ENCODE measurements around the gene BCAM.
A peak's percentile ranks its signal among the peaks of the same experiment; 100 is the strongest.
"Not testable (repeated sequence)": the region's sequence is repeated elsewhere in the genome, so short reads cannot be mapped to it uniquely, and the experiment has no call there.

The BCAM gene, protein sequence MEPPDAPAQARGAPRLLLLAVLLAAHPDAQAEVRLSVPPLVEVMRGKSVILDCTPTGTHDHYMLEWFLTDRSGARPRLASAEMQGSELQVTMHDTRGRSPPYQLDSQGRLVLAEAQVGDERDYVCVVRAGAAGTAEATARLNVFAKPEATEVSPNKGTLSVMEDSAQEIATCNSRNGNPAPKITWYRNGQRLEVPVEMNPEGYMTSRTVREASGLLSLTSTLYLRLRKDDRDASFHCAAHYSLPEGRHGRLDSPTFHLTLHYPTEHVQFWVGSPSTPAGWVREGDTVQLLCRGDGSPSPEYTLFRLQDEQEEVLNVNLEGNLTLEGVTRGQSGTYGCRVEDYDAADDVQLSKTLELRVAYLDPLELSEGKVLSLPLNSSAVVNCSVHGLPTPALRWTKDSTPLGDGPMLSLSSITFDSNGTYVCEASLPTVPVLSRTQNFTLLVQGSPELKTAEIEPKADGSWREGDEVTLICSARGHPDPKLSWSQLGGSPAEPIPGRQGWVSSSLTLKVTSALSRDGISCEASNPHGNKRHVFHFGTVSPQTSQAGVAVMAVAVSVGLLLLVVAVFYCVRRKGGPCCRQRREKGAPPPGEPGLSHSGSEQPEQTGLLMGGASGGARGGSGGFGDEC

DNA sequence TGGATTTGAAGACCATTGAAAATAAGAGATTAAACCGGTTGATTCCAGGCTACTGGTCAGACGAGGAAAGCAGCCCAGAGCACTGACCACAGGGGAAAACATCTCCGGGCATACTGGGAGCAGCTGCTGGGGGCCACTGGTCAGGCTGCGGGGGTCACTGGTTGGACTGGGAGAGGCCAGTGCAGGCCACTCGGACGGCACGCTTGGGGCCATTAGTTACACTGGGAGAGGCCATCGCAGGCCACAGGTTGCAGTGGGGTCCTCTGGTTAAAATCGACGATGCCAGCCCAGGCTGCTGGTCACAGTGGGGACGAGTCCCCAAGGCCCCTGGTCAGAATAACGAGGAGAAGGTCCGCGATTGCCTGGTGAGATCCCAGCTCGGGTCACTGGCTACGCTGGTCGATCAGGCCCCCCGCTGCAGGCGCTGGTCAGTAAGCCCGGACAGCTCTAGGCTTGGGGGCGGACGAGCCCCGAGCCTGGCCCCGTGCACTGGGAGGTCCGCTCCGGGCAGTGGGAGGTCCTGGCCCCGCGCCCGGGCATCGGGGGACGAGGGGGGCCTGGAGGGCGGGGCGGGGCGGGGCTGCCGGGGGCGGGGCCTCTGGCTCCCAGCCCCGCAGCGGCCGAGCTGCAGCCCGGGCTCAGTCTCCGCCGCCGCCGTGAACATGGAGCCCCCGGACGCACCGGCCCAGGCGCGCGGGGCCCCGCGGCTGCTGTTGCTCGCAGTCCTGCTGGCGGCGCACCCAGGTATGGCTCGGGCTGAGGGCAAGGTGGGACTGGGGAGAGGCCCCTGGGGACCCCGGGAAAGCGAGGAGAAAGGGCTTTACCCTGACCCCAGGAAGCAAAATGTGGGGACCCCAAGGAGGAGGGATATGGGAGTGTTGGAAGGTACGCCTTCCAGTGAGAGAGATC lies at the start of gene BCAM:
BCAM (plus strand) TSS at position 641 of the 909 bp plus-strand sequence; CDS start at position 663, 22 bp downstream.
- H3K27ac Mint-ChIP-seq: no peak within 1 kb of the TSS
- no peak within 1 kb of the TSS for H3K4me3 Mint-ChIP-seq
- H3K36me3 Mint-ChIP-seq (ENCODE audit: low read depth): no peaks in the 10 kb centered on the region
- peaks cover 5% of the 10 kb centered on the region for H3K4me1 Mint-ChIP-seq (ENCODE audit: low read depth)
- peaks cover 34% of the 10 kb centered on the region for H3K27me3 Mint-ChIP-seq
- peak; percentile 37 for DNase-seq
- H3K9me3 Mint-ChIP-seq: no peaks in the 10 kb centered on the region

GRCh38 chr19:44762038-44762437 lies 46.9 kb upstream of the BCAM start:
- H3K4me3 Mint-ChIP-seq: no peak overlapping the region
- H3K4me1 Mint-ChIP-seq (ENCODE audit: low read depth): peaks cover 50% of the 10 kb centered on the region
- no peaks in the 10 kb centered on the region for H3K9me3 Mint-ChIP-seq
- no peaks in the 10 kb centered on the region for H3K27me3 Mint-ChIP-seq
- H3K36me3 Mint-ChIP-seq (ENCODE audit: low read depth): peaks cover 40% of the 10 kb centered on the region
- H3K27ac Mint-ChIP-seq: peak overlapping the region; percentile 61
- no peak for DNase-seq

GRCh38 chr19:44765033-44765948 lies 43.6 kb upstream of the BCAM start:
- peaks cover 14% of the 10 kb centered on the region for H3K36me3 Mint-ChIP-seq (ENCODE audit: low read depth)
- no peak overlapping the region for H3K4me3 Mint-ChIP-seq
- peaks cover 58% of the 10 kb centered on the region for H3K4me1 Mint-ChIP-seq (ENCODE audit: low read depth)
- DNase-seq: no peak
- H3K27ac Mint-ChIP-seq: no peak overlapping the region
- H3K9me3 Mint-ChIP-seq: no peaks in the 10 kb centered on the region
- H3K27me3 Mint-ChIP-seq: no peaks in the 10 kb centered on the region

GRCh38 chr19:44765949-44766335 lies 43.0 kb upstream of the BCAM start:
- peaks cover 7% of the 10 kb centered on the region for H3K36me3 Mint-ChIP-seq (ENCODE audit: low read depth)
- H3K4me3 Mint-ChIP-seq: no peak overlapping the region
- H3K4me1 Mint-ChIP-seq (ENCODE audit: low read depth): peaks cover 58% of the 10 kb centered on the region
- H3K27ac Mint-ChIP-seq: no peak overlapping the region
- no peaks in the 10 kb centered on the region for H3K9me3 Mint-ChIP-seq
- no peaks in the 10 kb centered on the region for H3K27me3 Mint-ChIP-seq
- DNase-seq: no peak

DNA sequence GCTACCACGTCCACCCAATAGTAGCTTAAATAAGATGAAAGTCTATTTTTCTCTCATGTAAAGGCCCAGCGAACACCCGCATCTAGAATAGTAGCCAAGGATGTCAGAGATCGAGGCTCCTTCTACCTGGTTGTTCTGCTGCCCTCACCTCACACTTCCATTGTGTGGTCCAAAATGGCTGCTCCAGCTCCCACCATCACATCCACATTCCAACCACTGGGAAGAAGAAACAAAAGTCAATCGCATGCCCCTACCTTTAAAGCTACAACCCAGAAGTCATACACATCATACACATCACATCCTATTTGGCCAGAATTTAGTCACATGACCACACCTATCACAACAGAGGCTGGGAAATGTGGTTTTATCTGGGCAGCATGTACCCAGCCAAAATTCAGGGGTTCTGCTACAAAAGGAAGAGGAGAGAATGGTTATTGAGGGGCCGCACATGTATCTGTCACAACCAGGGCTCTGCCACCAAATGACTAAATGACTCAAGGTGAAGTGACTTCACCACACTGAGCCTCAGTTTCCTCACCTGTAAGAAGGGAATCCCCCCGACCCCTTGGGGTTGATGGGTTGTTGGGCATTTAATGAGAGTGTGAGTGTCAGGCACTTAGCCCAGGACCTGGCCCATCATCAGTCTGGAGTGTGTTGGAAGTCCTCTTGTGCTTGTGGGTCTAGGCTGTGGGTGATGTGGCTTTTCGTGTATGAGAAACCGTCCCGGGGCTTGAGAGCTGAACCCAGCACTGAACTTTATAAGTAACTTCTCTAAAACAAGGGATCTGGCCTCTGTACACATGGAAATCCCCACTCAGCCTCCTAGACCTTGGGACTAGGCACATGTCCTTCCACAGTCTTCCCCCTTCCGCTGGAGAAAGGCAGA lies 41.4 kb upstream of the BCAM start:
- no peak overlapping the region for H3K4me3 Mint-ChIP-seq
- H3K9me3 Mint-ChIP-seq: no peaks in the 10 kb centered on the region
- no peak for DNase-seq
- no peaks in the 10 kb centered on the region for H3K36me3 Mint-ChIP-seq (ENCODE audit: low read depth)
- H3K4me1 Mint-ChIP-seq (ENCODE audit: low read depth): peaks cover 52% of the 10 kb centered on the region
- H3K27me3 Mint-ChIP-seq: no peaks in the 10 kb centered on the region
- H3K27ac Mint-ChIP-seq: peak overlapping the region; percentile 4

- H3K9me3 Mint-ChIP-seq: no peaks in the 10 kb centered on the region
- no peaks in the 10 kb centered on the region for H3K36me3 Mint-ChIP-seq (ENCODE audit: low read depth)
- H3K4me1 Mint-ChIP-seq (ENCODE audit: low read depth): peaks cover 34% of the 10 kb centered on the region
- no peaks in the 10 kb centered on the region for H3K27me3 Mint-ChIP-seq
- peak; percentile 99 for DNase-seq
- H3K4me3 Mint-ChIP-seq: peak overlapping the region; percentile 59
- H3K27ac Mint-ChIP-seq: peak overlapping the region; percentile 87
These were observed 38.2 kb upstream of the BCAM start for GRCh38 chr19:44770550-44771257.

DNA sequence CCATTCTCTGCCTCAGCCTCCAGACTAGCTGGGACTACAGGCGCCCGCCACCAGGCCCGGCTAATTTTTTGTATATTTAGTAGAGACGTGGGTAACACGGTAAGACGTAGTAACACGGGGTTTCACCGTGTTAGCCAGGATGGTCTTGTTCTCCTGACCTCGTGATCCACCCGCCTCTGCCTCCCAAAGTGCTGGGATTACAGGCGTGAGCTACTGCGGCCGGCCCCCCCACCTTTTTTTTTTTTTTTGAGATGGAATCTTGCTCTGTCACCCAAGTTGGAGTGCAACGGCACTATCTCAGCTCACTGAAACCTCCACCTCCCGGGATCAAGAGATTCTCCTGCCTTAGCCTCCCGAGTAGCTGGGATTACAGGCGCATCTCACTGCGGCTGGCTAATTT lies 36.8 kb upstream of the BCAM start:
- H3K36me3 Mint-ChIP-seq (ENCODE audit: low read depth); H3K9me3 Mint-ChIP-seq; DNase-seq; H3K4me3 Mint-ChIP-seq; H3K27me3 Mint-ChIP-seq; H3K27ac Mint-ChIP-seq: not testable (repeated sequence)
- peaks cover 34% of the 10 kb centered on the region for H3K4me1 Mint-ChIP-seq (ENCODE audit: low read depth)

- Mint-ChIP-seq H3K4me3 (no peak overlapping the region), H3K9me3 (no peaks in the 10 kb centered on the region), H3K27ac (no peak overlapping the region), H3K27me3 (no peaks in the 10 kb centered on the region), H3K4me1 (ENCODE audit: low read depth) (peaks cover 26% of the 10 kb centered on the region), H3K36me3 (ENCODE audit: low read depth) (no peaks in the 10 kb centered on the region)
- DNase-seq: no peak
These were observed 35.9 kb upstream of the BCAM start for GRCh38 chr19:44772959-44773358.

GRCh38 chr19:44775676-44776240 lies 33.1 kb upstream of the BCAM start:
- H3K4me1 Mint-ChIP-seq (ENCODE audit: low read depth): peaks cover 3% of the 10 kb centered on the region
- H3K27me3 Mint-ChIP-seq: peaks cover 4% of the 10 kb centered on the region
- H3K27ac Mint-ChIP-seq: no peak overlapping the region
- H3K36me3 Mint-ChIP-seq (ENCODE audit: low read depth): no peaks in the 10 kb centered on the region
- no peak for DNase-seq
- no peaks in the 10 kb centered on the region for H3K9me3 Mint-ChIP-seq
- H3K4me3 Mint-ChIP-seq: no peak overlapping the region

DNA sequence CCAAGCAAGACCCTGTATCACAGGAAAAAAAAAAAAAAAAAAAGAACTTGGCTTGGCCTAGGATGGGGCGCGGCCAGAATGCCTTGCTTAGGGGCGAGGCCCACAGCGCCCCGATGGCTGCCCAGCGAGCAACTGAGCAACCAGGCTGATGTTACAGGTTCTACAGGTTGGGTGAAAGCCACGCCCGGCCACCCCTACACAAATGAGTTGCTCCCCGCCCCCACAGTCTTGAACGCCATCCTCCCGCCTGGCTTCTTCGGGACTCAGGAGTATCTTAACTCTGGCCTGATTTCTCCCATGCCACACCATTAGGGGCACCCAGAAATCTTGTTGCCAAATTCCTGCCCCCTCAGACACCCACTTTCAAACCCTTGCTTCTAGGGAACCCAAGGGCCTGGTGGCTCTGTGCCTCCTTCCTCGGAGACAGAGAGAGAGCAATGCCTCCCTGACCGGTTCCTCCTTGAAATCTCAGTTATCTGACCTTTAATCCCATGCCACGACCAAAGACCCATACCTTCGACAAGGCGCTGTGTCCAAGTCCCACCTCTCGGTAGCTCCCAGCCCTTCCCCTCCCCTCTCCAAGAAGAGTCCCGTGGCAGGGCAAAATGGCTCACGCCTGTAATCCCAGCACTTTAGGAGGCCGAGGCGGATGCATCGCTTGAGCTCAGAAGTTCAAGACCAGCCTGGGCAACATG lies 32.4 kb upstream of the BCAM start:
- Mint-ChIP-seq H3K4me3 (no peak overlapping the region), H3K9me3 (no peaks in the 10 kb centered on the region), H3K27me3 (peaks cover 4% of the 10 kb centered on the region), H3K36me3 (ENCODE audit: low read depth) (no peaks in the 10 kb centered on the region), H3K27ac (no peak overlapping the region), H3K4me1 (ENCODE audit: low read depth) (no peaks in the 10 kb centered on the region)
- no peak for DNase-seq

- Mint-ChIP-seq H3K36me3 (ENCODE audit: low read depth) (no peaks in the 10 kb centered on the region), H3K9me3 (no peaks in the 10 kb centered on the region), H3K4me1 (ENCODE audit: low read depth) (no peaks in the 10 kb centered on the region), H3K4me3 (no peak within 1 kb of the TSS), H3K27me3 (peaks cover 4% of the 10 kb centered on the region), H3K27ac (no peak within 1 kb of the TSS)
- no peak for DNase-seq
These were observed 31.1 kb upstream of the BCAM start, which contains the start of gene CBLC for GRCh38 chr19:44777715-44778347. Gene CBLC (plus strand): TSS chr19:44777890. CDS start chr19:44777932, 42 bp downstream.

Data from activated T-cell treated with anti-CD3 and anti-CD28 coated beads, Interleukin-2, amount 50 U/mL, for 24 hours (primary cell).